GF-D8 (cell line): ENCODE results near the gene GON7.
"Not testable (repeated sequence)": the region's sequence is repeated elsewhere in the genome, so short reads cannot be mapped to it uniquely, and the experiment has no call there.

Experiments
- DNase-seq: peaks from one replicate; lab custom pipeline; 2025; lab: John Stamatoyannopoulos, UW

Gene GON7

DNA sequence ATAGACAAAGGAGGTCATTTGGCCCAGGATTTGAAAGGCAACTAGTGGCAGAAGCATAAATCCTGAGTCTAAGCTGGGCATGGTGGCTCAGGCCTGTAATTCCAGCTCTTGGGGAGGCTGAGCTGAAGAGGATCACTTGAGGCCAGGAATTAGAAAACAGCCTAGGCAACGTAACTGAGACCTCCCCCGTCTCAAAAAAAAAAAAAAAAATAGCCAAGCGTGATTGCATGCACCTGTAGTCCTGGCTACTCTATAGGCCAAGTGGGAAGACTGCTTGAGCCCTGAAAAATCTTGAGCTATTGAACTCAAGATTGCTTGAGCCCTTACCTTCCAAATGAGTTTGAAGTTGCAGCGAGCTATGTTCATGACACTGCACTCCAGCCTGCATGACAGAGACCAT is 7.8 kb downstream of the GON7 start:
- no peak for DNase-seq

DNA sequence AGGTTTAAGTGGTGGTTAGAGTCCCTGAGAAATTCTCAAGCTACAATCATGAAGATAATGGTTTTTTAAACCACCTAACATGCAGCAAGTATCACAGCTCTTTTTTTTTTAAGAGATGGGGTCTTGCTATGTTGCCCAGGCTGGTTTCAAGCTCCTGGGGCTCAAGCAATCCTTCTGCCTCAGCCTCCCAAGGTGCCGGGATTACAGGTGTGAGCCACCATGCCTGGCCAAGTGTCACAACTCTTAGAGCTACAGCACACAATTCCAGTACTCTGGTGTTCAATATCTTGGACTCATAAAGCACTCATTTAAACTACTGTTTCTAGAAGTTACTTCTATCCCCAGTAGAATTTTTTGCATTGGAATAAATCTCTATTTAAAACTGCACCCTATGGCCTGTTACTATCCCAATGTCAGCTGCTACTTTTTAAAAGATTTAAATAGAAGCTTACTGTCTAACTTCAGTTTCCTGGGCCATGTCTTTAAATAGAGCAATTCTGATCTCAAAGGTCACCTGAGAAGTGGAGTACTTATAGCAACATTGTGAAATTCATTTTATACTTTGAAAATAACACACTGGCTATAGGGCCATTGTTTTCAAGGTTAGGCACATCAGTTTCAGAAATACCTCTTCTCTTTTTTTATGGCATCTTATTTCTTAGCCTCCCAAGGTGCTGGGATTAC is 11.4 kb downstream of the GON7 start:
- DNase-seq = no peak

DNA sequence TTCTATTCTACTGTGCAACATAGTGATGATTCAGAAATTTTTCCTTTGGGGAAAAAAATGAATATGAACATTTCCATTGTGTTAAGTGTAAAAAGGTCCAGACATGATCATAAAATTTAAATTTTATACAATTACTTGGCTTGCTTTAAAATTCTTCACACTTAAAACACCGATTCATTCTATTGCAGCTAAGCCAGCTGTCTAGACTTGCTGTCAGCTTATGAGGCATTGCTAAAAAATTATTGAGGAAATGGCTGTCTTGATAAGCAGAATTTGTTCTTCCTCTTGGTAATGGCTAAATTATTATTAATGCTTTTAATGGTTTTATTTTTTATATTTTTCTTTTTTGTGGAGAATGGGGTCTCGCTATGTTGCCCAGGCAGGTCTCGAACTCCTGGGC is 19.9 kb downstream of the GON7 start:
- no peak for DNase-seq

DNA sequence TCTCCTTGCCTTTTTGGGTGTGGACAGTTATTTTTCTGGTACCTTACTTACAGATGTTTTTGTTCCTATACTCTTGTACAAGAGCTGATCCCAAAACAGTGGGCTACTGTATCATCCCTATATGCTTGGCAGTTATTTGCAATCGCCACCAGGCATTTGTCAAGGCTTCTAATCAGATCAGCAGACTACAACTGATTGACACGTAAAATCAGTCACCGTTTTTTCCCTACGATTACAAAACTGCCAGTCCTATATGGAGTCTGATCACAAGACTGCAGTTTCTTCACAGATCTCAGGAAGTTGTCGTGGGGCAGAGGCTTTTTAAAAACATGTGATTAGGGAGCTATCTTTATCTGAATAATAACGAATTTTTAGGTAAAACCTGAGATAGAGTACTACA is 20.4 kb downstream of the GON7 start:
- DNase-seq = peak; percentile 20

DNA sequence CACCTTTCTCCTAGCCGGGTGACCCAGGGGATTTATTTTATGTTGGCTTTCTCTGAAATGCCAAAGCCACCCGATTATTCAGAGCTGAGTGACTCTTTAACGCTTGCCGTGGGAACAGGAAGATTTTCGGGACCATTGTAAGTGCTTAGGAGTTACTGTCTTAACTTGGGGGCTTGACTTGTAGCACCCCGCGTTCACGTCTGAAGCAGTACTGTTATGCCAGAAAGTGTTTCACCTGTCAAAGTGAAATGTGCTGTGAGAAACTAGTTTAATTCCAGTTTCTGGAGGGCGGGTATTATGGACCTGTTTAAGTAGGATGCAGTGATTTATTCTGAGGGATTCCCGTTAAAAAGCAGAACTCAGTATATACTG is 21.5 kb downstream of the GON7 start:
- no peak for DNase-seq

DNA sequence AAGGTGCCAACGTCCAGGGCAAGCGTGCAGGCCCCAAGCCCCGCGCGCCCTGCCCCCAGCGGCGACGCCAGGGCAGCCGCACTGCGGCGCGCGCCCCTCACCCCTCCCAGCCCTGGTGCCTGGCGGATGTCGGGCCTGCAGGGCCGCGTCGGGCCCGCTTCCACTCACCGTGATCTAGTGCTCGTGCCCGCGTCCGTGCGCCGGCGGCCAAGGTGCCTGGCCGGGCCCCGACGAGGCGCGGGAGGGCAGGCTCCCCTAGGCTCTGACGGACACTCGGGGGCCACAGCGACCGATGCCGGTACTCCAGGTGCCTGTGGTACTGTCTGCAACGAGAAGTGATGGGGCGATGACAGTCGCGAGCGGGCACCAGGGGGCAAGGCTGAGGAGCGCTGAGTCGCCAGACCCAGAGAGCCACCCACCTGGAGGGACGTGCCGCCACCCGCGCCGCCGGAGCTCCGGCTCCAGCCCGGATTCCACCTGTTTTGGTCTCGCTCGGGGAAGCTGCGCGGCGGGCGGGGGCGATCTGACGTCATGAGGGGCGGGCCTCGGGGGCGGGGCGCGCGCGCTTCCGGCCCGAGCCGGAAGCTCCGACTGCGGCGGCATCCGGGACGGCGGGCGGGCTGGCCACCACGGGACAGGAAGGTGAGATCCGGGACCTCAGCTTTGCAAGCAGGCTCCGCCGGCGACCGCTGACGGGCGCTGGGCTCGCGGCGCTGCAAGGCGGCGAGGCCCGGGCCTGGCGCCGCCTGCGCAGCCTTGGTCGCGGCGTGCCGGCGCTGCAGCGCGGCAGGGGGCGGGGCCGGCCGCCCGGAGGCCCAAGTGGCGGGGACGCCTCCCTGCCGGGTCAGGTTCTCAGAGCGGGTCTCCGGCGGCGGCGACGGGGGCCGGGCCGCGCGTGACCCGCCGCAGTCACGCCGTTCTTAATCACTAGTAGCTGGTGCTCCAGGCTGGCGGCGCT is 22.2 kb downstream of the GON7 start, which contains the start of the genes LYSET and MOAP1:
Gene LYSET (plus strand): TSS at position 927 of the 958 bp plus-strand sequence. CDS start 89 bp downstream, outside the sequence.
Gene MOAP1 (minus strand): TSS at position 507 of the 958 bp plus-strand sequence. CDS start 655 bp downstream, outside the sequence.
- DNase-seq = peak; percentile 37

DNA sequence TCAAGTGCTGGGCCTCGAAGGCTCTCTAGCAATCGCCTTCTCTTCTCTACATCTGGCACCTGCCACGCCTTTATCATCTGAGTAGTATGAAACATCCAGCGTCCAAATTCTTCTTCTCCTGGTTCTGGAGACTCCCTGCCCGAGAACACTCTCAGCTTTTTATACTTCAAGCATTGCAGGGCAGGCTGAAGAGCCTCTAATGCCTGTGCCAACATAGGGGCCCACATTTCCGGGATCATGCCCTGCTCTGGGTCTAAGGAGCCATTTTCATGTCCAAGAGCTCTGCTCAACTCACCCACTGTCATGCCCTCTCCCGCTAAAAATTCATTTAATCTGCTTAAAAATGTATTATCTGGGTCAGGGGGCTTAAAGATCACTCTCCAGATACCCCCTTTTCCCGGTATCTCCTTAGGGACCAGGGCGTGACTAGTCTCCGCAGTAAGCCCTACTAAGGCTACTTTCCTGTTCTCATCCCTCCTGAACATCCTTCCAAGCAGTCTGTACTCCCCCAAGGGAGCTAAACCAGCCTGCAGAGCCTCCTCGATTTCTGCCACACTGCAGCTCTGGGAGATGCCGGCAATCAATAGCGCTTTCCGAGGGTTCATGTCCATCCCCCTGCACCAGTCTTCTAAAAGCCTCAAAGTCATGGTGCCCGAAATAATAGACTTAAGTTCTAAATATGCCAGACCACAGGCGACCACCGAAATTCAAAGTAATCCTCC is 23.1 kb downstream of the GON7 start:
- no peak for DNase-seq

DNA sequence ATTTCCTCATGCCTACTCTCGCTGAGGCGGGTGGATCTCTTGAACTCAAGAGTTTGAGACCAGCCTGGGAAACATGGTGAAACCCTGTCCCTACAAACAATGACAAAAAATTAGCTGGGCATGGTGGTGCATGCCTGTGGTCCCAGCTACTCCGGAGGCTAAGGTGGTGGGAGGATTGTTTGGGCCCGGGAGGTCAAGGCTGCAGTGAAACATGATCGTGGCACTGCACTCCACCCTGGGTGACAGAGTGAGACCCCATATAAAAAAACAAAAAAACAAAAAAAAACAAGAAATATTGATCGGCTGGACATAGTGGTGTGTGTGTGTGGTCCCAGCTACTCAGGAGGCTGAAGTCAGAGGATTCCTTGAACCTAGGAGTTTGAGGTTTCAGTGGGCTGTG is 31.4 kb downstream of the GON7 start:
- no peak for DNase-seq

DNA sequence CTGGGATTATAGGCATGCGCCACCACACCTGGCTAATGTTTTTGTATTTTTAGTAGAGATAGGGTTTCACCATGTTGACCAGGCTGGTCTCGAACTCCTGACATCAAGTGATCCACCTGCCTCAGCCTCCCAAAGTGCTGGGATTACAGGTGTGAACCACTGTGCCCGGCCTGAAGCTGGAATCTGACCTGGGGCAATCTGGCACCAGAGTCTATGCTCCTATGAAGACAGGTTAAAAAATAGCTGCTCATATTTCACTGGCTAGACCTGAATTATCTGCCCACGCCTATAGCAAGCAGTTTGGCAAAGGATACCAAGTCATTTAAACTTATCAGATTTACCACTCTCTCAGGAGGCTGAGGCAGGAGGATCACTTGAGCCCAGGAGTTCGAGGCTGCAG is 32.1 kb downstream of the GON7 start:
- DNase-seq = not testable (repeated sequence)

DNA sequence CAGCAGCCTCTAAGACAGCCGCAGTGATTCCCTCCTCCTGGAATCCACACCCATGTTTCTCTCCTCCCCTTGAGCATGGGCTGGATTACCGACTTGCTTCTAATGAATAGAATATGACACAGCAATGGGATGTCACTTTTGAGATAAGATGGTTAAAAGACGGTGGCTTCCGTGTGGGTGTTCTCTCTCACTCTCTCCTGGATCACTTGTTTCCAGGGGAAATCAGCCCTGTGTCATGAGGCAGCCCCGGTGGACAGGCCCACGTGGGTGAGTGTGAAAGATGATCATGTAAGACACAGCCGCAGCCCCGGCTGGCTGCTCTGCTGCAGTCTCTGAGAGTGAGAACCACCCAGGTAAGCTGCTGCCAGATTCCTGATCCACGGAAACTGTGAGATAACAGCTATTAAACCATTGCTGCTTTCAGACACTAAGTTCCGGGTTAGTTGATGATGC is 32.9 kb downstream of the GON7 start:
- DNase-seq = no peak

DNA sequence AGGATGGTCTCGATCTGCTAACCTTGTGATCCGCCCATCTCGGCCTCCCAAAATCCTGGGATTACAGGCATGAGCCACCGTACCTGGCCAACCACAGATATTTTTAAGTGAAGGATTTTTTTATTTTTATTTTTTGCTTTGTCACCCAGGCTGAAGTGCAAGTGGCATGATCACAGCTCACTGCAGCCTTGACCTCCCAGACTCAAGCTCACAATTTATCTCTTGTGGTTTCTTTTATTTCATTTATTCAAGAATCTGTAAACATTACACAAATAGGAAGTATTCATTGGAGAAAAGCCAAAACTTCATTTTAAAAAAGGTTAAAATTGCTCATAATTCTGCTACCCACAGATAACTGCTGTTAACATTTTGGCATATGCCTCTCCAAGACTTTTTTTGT is 35.5 kb downstream of the GON7 start:
- no peak for DNase-seq

DNA sequence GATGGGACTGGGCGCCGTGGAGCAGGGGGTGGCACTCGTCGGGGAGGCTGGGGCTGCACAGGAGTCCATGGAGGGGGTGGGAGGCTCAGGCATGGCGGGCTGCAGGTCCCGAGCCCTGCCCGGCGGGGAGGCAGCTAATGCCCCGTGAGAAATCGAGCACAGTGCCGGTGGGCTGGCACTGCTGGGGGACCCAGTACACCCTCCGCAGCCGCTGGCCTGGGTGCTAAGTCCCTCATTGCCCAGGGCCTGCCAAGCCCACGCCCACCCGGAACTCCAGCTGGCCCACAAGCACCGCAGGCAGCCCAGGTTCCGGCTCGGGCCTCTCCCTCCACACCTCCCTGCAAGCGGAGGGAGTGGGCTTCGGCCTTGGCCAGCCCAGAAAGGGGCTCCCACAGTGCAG is 36.7 kb downstream of the GON7 start:
- DNase-seq = not testable (repeated sequence)

DNA sequence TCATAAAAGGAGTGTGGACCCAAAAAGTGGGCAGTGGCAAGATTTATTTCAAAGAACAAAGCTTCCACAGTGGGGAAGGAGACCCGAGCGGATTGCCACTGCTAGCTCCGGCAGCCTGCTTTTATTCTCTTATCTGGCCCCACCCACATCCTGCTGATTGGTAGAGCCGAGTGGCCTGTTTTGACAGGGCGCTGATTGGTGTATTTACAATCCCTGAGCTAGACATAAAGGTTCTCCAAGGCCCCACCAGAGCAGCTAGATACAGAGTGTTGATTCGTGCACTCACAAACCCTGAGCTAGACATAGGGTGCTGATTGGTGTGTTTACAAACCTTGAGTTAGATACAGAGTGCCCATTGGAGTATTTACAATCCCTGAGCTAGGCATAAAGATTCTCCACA is 37.2 kb downstream of the GON7 start:
- DNase-seq = not testable (repeated sequence)

DNA sequence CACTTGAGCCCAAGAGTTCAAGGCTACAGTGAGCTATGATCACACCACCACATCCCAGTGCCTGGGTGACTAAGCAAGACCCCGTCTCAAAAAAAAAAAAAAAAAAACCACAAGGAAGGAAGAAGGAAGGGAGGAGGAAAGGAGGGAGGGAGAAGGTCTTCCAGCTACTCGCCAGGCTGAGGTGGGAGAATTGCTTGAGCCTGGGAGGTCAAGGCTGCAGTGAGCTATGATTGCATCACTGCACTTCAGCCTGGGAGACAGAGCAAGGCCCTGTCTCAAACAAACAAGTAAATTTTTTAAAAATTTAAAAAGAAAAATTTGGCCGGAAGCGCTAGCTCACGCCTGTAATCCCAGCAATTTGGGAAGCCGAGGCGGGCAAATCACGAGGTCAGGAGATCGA is 38.3 kb downstream of the GON7 start:
- not testable (repeated sequence) for DNase-seq

DNA sequence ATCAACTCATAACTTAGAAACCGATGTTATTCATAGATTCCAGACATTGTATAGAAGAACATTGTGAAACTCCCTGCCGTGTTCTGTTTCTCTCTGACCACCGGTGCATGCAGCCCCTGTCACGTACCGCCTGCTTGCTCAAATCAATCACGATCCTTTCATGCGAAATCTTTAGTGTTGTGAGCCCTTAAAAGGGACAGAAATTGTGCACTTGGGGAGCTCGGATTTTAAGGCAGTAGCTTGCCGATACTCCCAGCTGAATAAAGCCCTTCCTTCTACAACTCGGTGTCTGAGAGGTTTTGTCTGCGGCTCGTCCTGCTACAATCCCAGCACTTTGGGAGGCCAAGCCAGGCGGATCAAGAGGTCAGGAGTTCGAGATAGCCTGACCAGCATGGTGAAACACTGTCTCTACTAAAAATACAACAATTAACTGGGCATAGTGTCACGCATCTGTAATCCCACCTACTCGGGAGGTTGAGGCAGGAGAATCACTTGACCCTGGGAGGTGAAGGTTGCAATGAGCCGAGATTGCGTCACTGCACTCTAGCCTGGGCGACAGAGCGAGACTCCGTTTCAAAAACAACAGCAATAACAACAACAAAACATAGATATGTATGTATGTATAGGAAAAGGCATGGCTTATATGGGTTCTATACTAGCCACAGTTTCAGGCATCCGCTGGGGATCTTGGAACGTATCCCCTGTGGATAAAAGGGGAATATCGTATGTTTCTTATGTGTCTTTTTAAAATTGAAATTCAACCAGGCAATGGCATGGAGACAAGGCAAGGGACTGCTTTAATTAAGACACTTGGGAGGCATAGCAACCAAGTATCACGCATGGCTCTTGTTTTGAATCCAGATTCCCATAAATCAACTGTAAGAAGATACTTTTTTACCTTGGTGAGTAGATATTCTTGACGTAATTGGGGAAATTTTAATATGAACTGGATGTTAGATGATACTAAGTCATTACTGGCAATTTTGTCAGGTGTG is 41.3 kb downstream of the GON7 start:
- DNase-seq = not testable (repeated sequence)

DNA sequence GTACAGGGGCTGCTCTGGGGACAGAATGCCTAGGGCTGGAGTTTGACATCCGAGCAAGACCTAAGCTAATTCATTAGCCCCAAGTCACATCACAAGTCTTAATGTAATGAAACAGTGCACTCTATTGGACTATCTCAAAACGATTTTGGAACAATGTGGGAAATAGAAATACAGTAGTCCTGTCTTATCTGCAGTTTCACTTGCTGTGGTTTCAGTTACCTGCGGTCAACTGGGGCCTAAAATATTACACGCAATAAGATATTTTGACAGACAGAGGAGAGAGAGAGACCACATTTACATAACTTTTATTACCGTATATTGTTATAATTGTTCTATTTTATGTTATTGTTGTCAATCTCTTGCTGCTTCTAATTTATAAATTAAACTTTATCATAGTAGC is 43.3 kb downstream of the GON7 start:
- DNase-seq = peak; percentile 15

DNA sequence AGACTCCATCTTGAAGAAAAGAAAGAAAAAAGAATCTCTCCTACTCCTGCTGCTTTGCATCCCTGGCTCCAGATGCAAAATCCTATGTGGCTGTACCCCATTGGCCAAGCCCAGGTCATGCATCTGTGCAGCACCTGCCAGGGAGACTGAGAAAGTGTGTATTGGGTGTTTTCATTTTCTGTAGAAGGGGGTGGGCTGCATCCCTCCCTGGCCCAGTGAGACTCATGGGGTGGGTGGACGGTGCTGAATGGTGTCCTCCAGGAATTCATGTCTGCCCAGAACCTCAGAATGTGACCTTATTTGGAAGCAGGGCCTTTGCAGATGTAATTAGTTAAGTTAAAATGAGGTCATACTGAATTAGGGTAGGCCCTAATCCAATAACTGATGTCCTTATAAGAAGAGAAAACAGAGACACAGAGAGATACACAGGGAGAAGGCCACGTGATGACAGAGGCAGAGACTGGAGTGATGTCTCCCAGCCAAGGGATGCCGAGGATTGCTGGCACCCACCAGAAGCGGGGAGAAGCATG is 45.4 kb downstream of the GON7 start:
- no peak for DNase-seq

DNA sequence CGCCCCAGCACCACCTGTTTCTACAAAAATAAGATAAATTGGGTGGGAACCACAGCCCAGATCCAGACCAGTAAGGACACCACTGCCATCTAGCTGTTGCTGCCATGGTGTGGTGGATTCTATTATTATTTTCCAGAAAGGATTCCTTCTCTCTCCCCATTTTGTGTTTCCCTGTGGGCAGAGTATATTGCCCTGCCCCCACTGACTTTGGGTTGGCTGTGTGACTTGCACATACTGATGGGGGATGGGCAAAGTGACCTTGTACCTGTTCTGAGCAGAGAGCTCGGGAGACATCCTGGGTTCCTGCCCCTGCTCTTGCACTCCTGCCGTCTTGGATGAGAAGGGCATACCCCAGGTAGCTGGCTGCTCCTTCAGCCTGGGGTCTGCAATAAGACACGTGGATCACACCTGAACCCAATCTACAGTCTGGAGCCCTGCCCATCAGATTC is 46.5 kb downstream of the GON7 start:
- no peak for DNase-seq

DNA sequence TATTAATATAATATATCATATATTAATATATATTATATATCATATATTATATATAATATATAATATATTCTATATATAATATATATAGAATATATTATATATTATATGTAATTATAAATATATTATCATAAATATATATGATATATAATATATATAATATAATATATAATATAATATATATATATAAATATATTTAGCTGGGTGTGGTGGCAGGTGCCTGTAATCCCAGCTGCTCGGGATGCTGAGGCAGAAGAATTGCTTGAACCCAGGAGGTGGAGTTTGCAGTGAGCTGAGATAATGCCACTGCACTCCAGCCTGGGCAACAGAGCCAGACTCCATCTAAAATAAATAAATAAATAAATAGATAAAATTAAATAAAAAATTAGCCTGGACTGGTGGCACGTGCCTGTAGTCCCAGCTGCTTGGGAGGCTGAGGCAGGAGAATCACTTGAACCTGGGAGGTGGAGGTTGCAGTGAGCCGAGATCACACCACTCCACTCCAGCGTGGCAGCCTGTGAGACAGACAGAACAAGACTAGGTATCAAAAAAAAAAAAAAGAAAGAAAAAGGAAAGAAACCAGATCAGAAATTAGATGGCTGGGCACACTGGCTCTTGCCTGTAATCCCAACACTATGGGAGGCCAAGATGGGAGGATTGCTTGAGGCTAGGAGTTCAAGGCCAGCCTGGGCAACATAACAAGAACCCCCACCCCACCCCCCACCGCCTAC is 47.1 kb downstream of the GON7 start:
- not testable (repeated sequence) for DNase-seq

DNA sequence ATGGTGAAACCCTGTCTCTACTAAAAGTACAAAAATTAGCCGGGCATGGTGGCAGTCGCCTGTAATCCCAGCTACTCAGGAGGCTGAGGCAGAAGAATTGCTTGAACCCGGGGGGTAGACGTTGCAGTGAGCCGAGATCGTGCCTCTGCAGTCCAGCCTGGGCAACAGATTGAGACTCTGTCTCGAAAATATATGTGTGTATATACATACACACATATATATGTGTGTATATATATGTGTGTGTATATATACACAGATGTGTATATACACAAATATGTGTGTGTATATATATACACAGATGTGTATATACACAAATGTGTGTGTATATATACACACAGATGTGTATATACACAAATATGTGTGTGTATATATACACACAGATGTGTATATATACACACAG is 48.5 kb downstream of the GON7 start:
- DNase-seq = not testable (repeated sequence)
